HEK293 (cell line): ENCODE results near the gene HLA-DPA1.

Source experiments
- CTCF ChIA-PET: fragments of 350-600 bp; formaldehyde crosslinking; extraction: SDS; loops from one replicate; lab custom pipeline; 2021; ENCODE audit warnings: antibody characterized with exemption; lab: Yijun Ruan, JAX
- POLR2A ChIA-PET: fragments of 300-600 bp; formaldehyde crosslinking; extraction: SDS; loops from one replicate; lab custom pipeline; 2020; ENCODE audit warnings: antibody characterized with exemption, inconsistent platforms; lab: Yijun Ruan, JAX
- H3K27ac ChIP-seq: fragments of 200-500 bp; sonication (Bioruptor generic); 2 replicates; pipeline ENCODE4 v1.5.1; 2014; ENCODE audit warnings: low read depth, low read length, control low read depth, inconsistent platforms; ENCODE audit errors: extremely low read depth
- H3K36me3 ChIP-seq, 2 experiments: fragments of 200-500 bp in 1 of 2; sonication (Bioruptor generic) in 1 of 2; 1 replicate in 1 of 2; 2 replicates in 1 of 2; pipeline ENCODE4 v1.5.1; 2014 to 2017; ENCODE audit warnings: inconsistent platforms in 2 of 2, low read length in 2 of 2; ENCODE audit not compliant: control insufficient read depth in 2 of 2, insufficient read depth in 1 of 2
- H3K4me1 ChIP-seq: fragments of 200-500 bp; sonication (Bioruptor generic); 2 replicates; pipeline ENCODE4 v1.5.1; 2014; ENCODE audit warnings: mild to moderate bottlenecking, low read length, inconsistent platforms; ENCODE audit not compliant: control insufficient read depth, insufficient read depth
- H3K4me3 ChIP-seq: 2 replicates; pipeline ENCODE4 v1.5.1; 2011; ENCODE audit warnings: low read depth, mild to moderate bottlenecking, control low read depth, low read length, moderate library complexity
- H3K9me3 ChIP-seq: fragments of 200-500 bp; sonication (Bioruptor generic); 2 replicates; pipeline ENCODE4 v1.5.1; 2014; ENCODE audit warnings: low read depth, low read length, inconsistent platforms; ENCODE audit not compliant: control insufficient read depth, insufficient read depth
- GFI1B ChIP-seq: fragments of 450-650 bp; formaldehyde crosslinking; IDR thresholded peaks from 2 replicates; pipeline ENCODE4 v1.5.1; 2016; ENCODE audit warnings: missing biosample characterization, missing genetic modification characterization
- GLIS2 ChIP-seq: fragments of 450-650 bp; formaldehyde crosslinking; IDR thresholded peaks from 2 replicates; pipeline ENCODE4 v1.5.1; 2016; ENCODE audit warnings: missing biosample characterization, missing genetic modification characterization
- KLF1 ChIP-seq: fragments of 450-650 bp; formaldehyde crosslinking; IDR thresholded peaks from 2 replicates; pipeline ENCODE4 v1.5.1; 2016; ENCODE audit warnings: missing biosample characterization, missing genetic modification characterization
- PBX3 ChIP-seq: sonication (generic); formaldehyde crosslinking; IDR thresholded peaks from 2 replicates; pipeline ENCODE4 v1.8.1; 2022; ENCODE audit warnings: mild to moderate bottlenecking, moderate library complexity, missing genetic modification reagents
- SCRT2 ChIP-seq: fragments of 450-650 bp; formaldehyde crosslinking; IDR thresholded peaks from 2 replicates; pipeline ENCODE4 v1.5.1; 2016; ENCODE audit warnings: missing biosample characterization, missing genetic modification characterization
- ZBTB20 ChIP-seq: fragments of 450-650 bp; formaldehyde crosslinking; IDR thresholded peaks from 2 replicates; pipeline ENCODE4 v1.5.1; 2016; ENCODE audit warnings: missing biosample characterization, missing genetic modification characterization
- ZNF133 ChIP-seq: fragments of 450-650 bp; formaldehyde crosslinking; IDR thresholded peaks from 2 replicates; pipeline ENCODE4 v1.5.1; 2016; ENCODE audit warnings: missing biosample characterization, missing genetic modification characterization
- ZNF146 ChIP-seq: fragments of 450-650 bp; formaldehyde crosslinking; IDR thresholded peaks from 2 replicates; pipeline ENCODE4 v1.5.1; 2016; ENCODE audit warnings: missing biosample characterization, missing genetic modification characterization
- ZNF155 ChIP-seq: fragments of 450-650 bp; formaldehyde crosslinking; IDR thresholded peaks from 2 replicates; pipeline ENCODE4 v1.5.1; 2016; ENCODE audit warnings: missing biosample characterization, missing genetic modification characterization
- ZNF221 ChIP-seq: fragments of 450-650 bp; formaldehyde crosslinking; IDR thresholded peaks from 2 replicates; pipeline ENCODE4 v1.5.1; 2017; ENCODE audit warnings: missing biosample characterization, missing genetic modification characterization, borderline replicate concordance
- ZNF302 ChIP-seq: fragments of 450-650 bp; formaldehyde crosslinking; IDR thresholded peaks from 2 replicates; pipeline ENCODE4 v1.5.1; 2016; ENCODE audit warnings: missing biosample characterization, missing genetic modification characterization, low read depth
- ZNF341 ChIP-seq: fragments of 450-650 bp; formaldehyde crosslinking; IDR thresholded peaks from 2 replicates; pipeline ENCODE4; 2016; ENCODE audit warnings: low read depth, missing biosample characterization, missing genetic modification characterization
- ZNF426 ChIP-seq: fragments of 450-650 bp; formaldehyde crosslinking; IDR thresholded peaks from 2 replicates; pipeline ENCODE4 v1.5.1; 2017; ENCODE audit warnings: missing biosample characterization, missing genetic modification characterization, mild to moderate bottlenecking, inconsistent platforms, moderate library complexity
- ZNF449 ChIP-seq: fragments of 450-650 bp; formaldehyde crosslinking; IDR thresholded peaks from 2 replicates; pipeline ENCODE4 v1.5.1; 2017; ENCODE audit warnings: missing biosample characterization, mild to moderate bottlenecking, missing genetic modification characterization, moderate library complexity
- ZNF473 ChIP-seq: fragments of 450-650 bp; formaldehyde crosslinking; IDR thresholded peaks from 2 replicates; pipeline ENCODE4 v1.5.1; 2017; ENCODE audit warnings: missing biosample characterization, missing genetic modification characterization
- ZNF580 ChIP-seq: fragments of 450-650 bp; formaldehyde crosslinking; IDR thresholded peaks from 2 replicates; pipeline ENCODE4 v1.5.1; 2016; ENCODE audit warnings: missing biosample characterization, missing genetic modification characterization
- ZNF596 ChIP-seq: fragments of 450-650 bp; IDR thresholded peaks from 2 replicates; pipeline ENCODE4 v1.5.0; 2018; ENCODE audit warnings: missing biosample characterization, mild to moderate bottlenecking, missing genetic modification characterization, moderate library complexity
- ZNF600 ChIP-seq: fragments of 450-650 bp; formaldehyde crosslinking; IDR thresholded peaks from 2 replicates; pipeline ENCODE4 v1.5.1; 2016; ENCODE audit warnings: missing biosample characterization, missing genetic modification characterization
- ZNF629 ChIP-seq: fragments of 450-650 bp; formaldehyde crosslinking; IDR thresholded peaks from 2 replicates; pipeline ENCODE4 v1.5.1; 2017; ENCODE audit warnings: missing biosample characterization, missing genetic modification characterization
- ZNF645 ChIP-seq: fragments of 450-650 bp; formaldehyde crosslinking; IDR thresholded peaks from 2 replicates; pipeline ENCODE4; 2016; ENCODE audit warnings: missing biosample characterization, missing genetic modification characterization
- ZNF704 ChIP-seq: fragments of 450-650 bp; formaldehyde crosslinking; IDR thresholded peaks from 2 replicates; pipeline ENCODE4 v1.5.1; 2016; ENCODE audit warnings: missing biosample characterization, missing genetic modification characterization
- ZNF747 ChIP-seq: fragments of 450-650 bp; formaldehyde crosslinking; IDR thresholded peaks from 2 replicates; pipeline ENCODE4 v1.5.1; 2016; ENCODE audit warnings: missing biosample characterization, missing genetic modification characterization
- ZNF76 ChIP-seq: fragments of 450-650 bp; formaldehyde crosslinking; IDR thresholded peaks from 2 replicates; pipeline ENCODE4; 2016; ENCODE audit warnings: low read depth, missing biosample characterization, missing genetic modification characterization, borderline replicate concordance
- ZNF791 ChIP-seq: fragments of 450-650 bp; formaldehyde crosslinking; IDR thresholded peaks from 2 replicates; pipeline ENCODE4 v1.5.1; 2016; ENCODE audit warnings: missing biosample characterization, missing genetic modification characterization
- ZNF792 ChIP-seq: fragments of 450-650 bp; formaldehyde crosslinking; IDR thresholded peaks from 2 replicates; pipeline ENCODE4 v1.5.1; 2016; ENCODE audit warnings: missing biosample characterization, missing genetic modification characterization
- ZNF830 ChIP-seq: fragments of 450-650 bp; IDR thresholded peaks from 2 replicates; pipeline ENCODE4 v1.5.0; 2018; ENCODE audit warnings: missing biosample characterization, missing genetic modification characterization, low read depth, mild to moderate bottlenecking, moderate library complexity
- ZSCAN5A ChIP-seq: fragments of 450-650 bp; formaldehyde crosslinking; IDR thresholded peaks from 2 replicates; pipeline ENCODE4 v1.5.1; 2016; ENCODE audit warnings: missing biosample characterization, missing genetic modification characterization
- ZXDB ChIP-seq: fragments of 450-650 bp; formaldehyde crosslinking; IDR thresholded peaks from 2 replicates; pipeline ENCODE4 v1.5.1; 2016; ENCODE audit warnings: missing biosample characterization, missing genetic modification characterization

HLA-DPA1 gene

GRCh38 chr6:33030245-33030644 is 43.2 kb downstream of the HLA-DPA1 start:
- Histone ChIP-seq H3K9me3 (no peaks in the 10 kb centered on the region), H3K4me3 (no peak overlapping the region), H3K27ac (no peak overlapping the region), H3K36me3 (no peaks in the 10 kb centered on the region), H3K4me1 (no peaks in the 10 kb centered on the region)
- CTCF ChIA-PET = interaction anchor here (2.0 kb wide), 1 partner anchor 41 kb away, joined by 8 read pairs; no protein-coding TSS in a partner anchor
- TF ChIP-seq ZNF645 = no peak
- no peak for TF ChIP-seq ZNF600 (tag by site-specific recombination)
- TF ChIP-seq ZXDB = no peak
- no peak for TF ChIP-seq SCRT2 (tag by site-specific recombination)
- TF ChIP-seq KLF1 (tag by site-specific recombination) = no peak
- no peak for TF ChIP-seq ZNF830 (tag by site-specific recombination)
- TF ChIP-seq ZNF791 (tag by site-specific recombination) = no peak
- no peak for TF ChIP-seq ZSCAN5A (tag by site-specific recombination)
- TF ChIP-seq ZNF341 = no peak
- no peak for TF ChIP-seq ZNF426 (tag by site-specific recombination)
- no peak for TF ChIP-seq ZNF596 (tag by site-specific recombination)
- no peak for TF ChIP-seq ZNF792 (tag by site-specific recombination)
- no peak for TF ChIP-seq ZNF473
- TF ChIP-seq PBX3 = no peak
- no peak for TF ChIP-seq ZNF155
- TF ChIP-seq GLIS2 (tag by site-specific recombination) = no peak
- no peak for TF ChIP-seq GFI1B (tag by site-specific recombination)
- no peak for TF ChIP-seq ZNF133 (tag by site-specific recombination)
- no peak for TF ChIP-seq ZNF449 (tag by site-specific recombination)
- POLR2A ChIA-PET = interaction anchor here (0.7 kb wide), 1 partner anchor 59 kb away, joined by 3 read pairs; no protein-coding TSS in a partner anchor

GRCh38 chr6:33029328-33030184 is 43.9 kb downstream of the HLA-DPA1 start:
- H3K9me3 ChIP-seq = no peaks in the 10 kb centered on the region
- no peak overlapping the region for H3K27ac ChIP-seq
- ChIA-PET CTCF (interaction anchor here (0.7 to 2.0 kb wide), 7 partner anchors 15 to 1189 kb away, joined by 3 to 8 read pairs (median 4); no protein-coding TSS in a partner anchor), POLR2A (interaction anchor here (0.7 kb wide), 1 partner anchor 58 kb away, joined by 3 read pairs; no protein-coding TSS in a partner anchor)
- H3K4me3 ChIP-seq = no peak overlapping the region
- H3K4me1 ChIP-seq = no peaks in the 10 kb centered on the region
- H3K36me3 ChIP-seq = no peaks in the 10 kb centered on the region
- no peak for TF ChIP-seq ZNF302 (tag by site-specific recombination)
- TF ChIP-seq ZNF449 (tag by site-specific recombination) = no peak
- no peak for TF ChIP-seq ZNF146
- no peak for TF ChIP-seq ZNF747 (tag by site-specific recombination)
- no peak for TF ChIP-seq ZNF704 (tag by site-specific recombination)
- no peak for TF ChIP-seq ZBTB20 (tag by site-specific recombination)
- TF ChIP-seq ZNF629 = no peak
- TF ChIP-seq ZNF221 = no peak
- no peak for TF ChIP-seq ZNF580 (tag by site-specific recombination)
- TF ChIP-seq ZNF76 = no peak
